Smooth muscle cell (in vitro differentiated cells): ENCODE data around the gene NEUROG3. TPM values are rescaled to one million over a fixed set of nuclear protein-coding genes. Genes with fewer than 3 reads are reported as not detected.

ENCODE experiments used
- DNase-seq: peaks from one replicate; lab custom pipeline; 2025; ENCODE audit not compliant: unreplicated experiment; lab: John Stamatoyannopoulos, UW
- H2AFZ ChIP-seq: fragments of 200-600 bp; sonication (generic); 2 replicates; pipeline ENCODE4 v1.6.0; 2016; ENCODE audit warnings: antibody characterized with exemption, low read depth, mild to moderate bottlenecking
- H3F3A ChIP-seq: fragments of 200-600 bp; sonication (generic); 2 replicates; pipeline ENCODE4 v1.6.0; 2017; ENCODE audit warnings: antibody characterized with exemption, low read depth
- H3K27ac ChIP-seq: fragments of 200-600 bp; sonication (generic); 2 replicates; pipeline ENCODE4 v1.5.1; 2016; ENCODE audit warnings: low read depth, mild to moderate bottlenecking
- H3K27me3 ChIP-seq: fragments of 200-600 bp; sonication (generic); 2 replicates; pipeline ENCODE4 v1.6.1; 2016; ENCODE audit warnings: low read depth, mild to moderate bottlenecking
- H3K36me3 ChIP-seq: fragments of 200-600 bp; sonication (generic); 2 replicates; pipeline ENCODE4 v1.5.1; 2016; ENCODE audit warnings: low read depth
- H3K4me1 ChIP-seq: fragments of 200-600 bp; sonication (generic); 2 replicates; pipeline ENCODE4 v1.5.1; 2016; ENCODE audit warnings: low read depth
- H3K4me2 ChIP-seq: fragments of 200-600 bp; sonication (generic); 2 replicates; pipeline ENCODE4 v1.6.0; 2016; ENCODE audit warnings: mild to moderate bottlenecking
- H3K4me3 ChIP-seq: fragments of 200-600 bp; sonication (generic); 2 replicates; pipeline ENCODE4 v1.5.1; 2016; ENCODE audit warnings: mild to moderate bottlenecking
- H3K79me2 ChIP-seq: fragments of 200-600 bp; sonication (generic); 2 replicates; pipeline ENCODE4 v1.6.0; 2016; ENCODE audit warnings: low read depth, mild to moderate bottlenecking
- H3K9ac ChIP-seq: fragments of 200-600 bp; sonication (generic); 2 replicates; pipeline ENCODE4 v1.6.0; 2016; ENCODE audit warnings: low read depth
- H3K9me3 ChIP-seq: fragments of 200-600 bp; sonication (generic); replicated peaks from 2 replicates; pipeline ENCODE4 v1.5.1; 2016; ENCODE audit warnings: low read depth
- H4K20me1 ChIP-seq: fragments of 200-600 bp; sonication (generic); 2 replicates; pipeline ENCODE4 v1.6.0; 2016; ENCODE audit warnings: low read depth
- WGBS: methylation state at CpG from one replicate; pipeline ENCODE4 v1.1.7; 2016; ENCODE audit warnings: low lambda C conversion rate; 5-methylcytosine and 5-hydroxymethylcytosine counted together
- polyA plus RNA-seq: library from polyadenylated mRNA; unstranded; fragments of >200 nt; fragmentation: Nextera tagmentation; extraction: Ambion mirVana; gene quantifications from 2 replicates; pipeline ENCODE4 v1.2.1, GENCODE V29; 2016
- total RNA-seq: library from RNA; depleted of rRNA; stranded (reverse); fragments of >200 nt; gene quantifications from 2 replicates; pipeline ENCODE4 v1.2.3, GENCODE V29; 2014
- TF ChIP-seq, protein P1 (sequence below): fragments of 200-600 bp; sonication (generic); IDR thresholded peaks from 2 replicates; pipeline ENCODE4 v1.5.1; 2017; ENCODE audit warnings: borderline replicate concordance, mild to moderate bottlenecking, antibody characterized with exemption; ENCODE audit not compliant: insufficient read depth, poor library complexity, severe bottlenecking

NEUROG3 gene
- total RNA-seq, result not detected in 2 replicates
- not detected in 2 replicates for polyA plus RNA-seq

DNA sequence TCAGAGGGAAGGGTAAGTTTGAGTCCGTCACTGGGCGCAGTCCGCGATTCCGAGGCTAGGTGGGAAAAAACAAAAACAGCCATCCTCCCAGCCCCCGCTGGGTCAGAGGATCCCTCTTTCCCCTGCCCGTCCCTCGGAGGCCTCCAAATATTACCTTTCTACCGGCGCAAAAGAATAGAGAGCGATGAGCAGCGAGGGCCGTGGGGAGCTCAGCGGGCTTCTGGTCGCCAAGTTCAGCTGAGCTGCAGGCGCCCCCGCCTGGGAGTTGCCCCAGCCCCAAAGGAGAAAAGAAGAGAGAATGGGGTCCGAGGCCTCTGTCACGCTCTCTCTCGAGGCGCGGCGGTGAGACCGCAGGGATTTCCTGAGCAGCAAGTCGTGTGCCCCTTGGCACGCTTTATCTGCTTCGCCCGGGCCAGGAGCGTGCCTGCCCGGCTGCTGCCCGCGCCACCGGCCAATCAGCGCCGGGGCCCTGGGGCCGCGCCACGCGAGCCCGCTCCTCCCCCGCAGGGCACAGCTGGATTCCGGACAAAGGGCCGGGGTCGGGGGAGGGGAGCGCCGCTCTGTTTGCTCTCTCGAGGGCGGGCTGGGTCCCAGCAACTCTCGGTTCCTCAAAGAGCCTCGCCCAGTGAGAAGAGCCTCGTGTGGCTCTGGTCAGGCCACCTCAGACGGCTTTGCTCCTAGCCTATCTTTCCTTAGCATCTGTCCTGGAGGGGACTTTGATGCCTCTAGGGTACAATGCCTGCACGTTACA is at the start of gene NEUROG3:
TSS of gene NEUROG3 (minus strand) at position 367 of the 751 bp plus-strand sequence. CDS start 379 bp downstream, outside the sequence.
- no peaks in the 10 kb centered on the region for H3K36me3 ChIP-seq
- H3K4me1 ChIP-seq, result peaks cover 37% of the 10 kb centered on the region
- no peak within 1 kb of the TSS for H3K27ac ChIP-seq
- peak within 1 kb of the TSS; percentile 74 for H3K4me2 ChIP-seq
- WGBS, result 4% methylated on average over 49 of the region's 53 CpGs
- TF ChIP-seq, protein P1, sequence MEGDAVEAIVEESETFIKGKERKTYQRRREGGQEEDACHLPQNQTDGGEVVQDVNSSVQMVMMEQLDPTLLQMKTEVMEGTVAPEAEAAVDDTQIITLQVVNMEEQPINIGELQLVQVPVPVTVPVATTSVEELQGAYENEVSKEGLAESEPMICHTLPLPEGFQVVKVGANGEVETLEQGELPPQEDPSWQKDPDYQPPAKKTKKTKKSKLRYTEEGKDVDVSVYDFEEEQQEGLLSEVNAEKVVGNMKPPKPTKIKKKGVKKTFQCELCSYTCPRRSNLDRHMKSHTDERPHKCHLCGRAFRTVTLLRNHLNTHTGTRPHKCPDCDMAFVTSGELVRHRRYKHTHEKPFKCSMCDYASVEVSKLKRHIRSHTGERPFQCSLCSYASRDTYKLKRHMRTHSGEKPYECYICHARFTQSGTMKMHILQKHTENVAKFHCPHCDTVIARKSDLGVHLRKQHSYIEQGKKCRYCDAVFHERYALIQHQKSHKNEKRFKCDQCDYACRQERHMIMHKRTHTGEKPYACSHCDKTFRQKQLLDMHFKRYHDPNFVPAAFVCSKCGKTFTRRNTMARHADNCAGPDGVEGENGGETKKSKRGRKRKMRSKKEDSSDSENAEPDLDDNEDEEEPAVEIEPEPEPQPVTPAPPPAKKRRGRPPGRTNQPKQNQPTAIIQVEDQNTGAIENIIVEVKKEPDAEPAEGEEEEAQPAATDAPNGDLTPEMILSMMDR, result no peak
- DNase-seq, result no peak
- H3K9me3 ChIP-seq, result no peaks in the 10 kb centered on the region
- H3F3A ChIP-seq, result no peaks in the 10 kb centered on the region
- no peak within 1 kb of the TSS for H3K4me3 ChIP-seq
- no peak within 1 kb of the TSS for H3K9ac ChIP-seq
- H4K20me1 ChIP-seq, result no peaks in the 10 kb centered on the region
- peaks cover 100% of the 10 kb centered on the region for H3K27me3 ChIP-seq
- no peak within 1 kb of the TSS for H2AFZ ChIP-seq
- no peaks in the 10 kb centered on the region for H3K79me2 ChIP-seq

GRCh38 chr10:69620625-69621024 is 47.4 kb upstream of the NEUROG3 start:
- Histone ChIP-seq H3K9me3 (no peaks in the 10 kb centered on the region), H3F3A (no peaks in the 10 kb centered on the region), H2AFZ (no peak overlapping the region), H3K79me2 (no peaks in the 10 kb centered on the region), H3K27me3 (peaks cover 19% of the 10 kb centered on the region), H3K4me1 (no peaks in the 10 kb centered on the region), H3K9ac (no peak overlapping the region), H3K27ac (no peak overlapping the region), H4K20me1 (no peaks in the 10 kb centered on the region), H3K4me3 (no peak overlapping the region), H3K4me2 (no peak overlapping the region), H3K36me3 (no peaks in the 10 kb centered on the region)
- TF ChIP-seq, protein P1, result no peak
- 71% methylated on average over 5 of the region's 5 CpGs for WGBS
- no peak for DNase-seq

- WGBS, result 89% methylated on average over 7 of the region's 7 CpGs
- TF ChIP-seq, protein P1, result no peak
Measured at GRCh38 chr10:69619626-69620025, 46.4 kb upstream of the NEUROG3 start.

GRCh38 chr10:69618746-69619145 is 45.5 kb upstream of the NEUROG3 start:
- Histone ChIP-seq H3K27ac (no peak overlapping the region), H3F3A (no peaks in the 10 kb centered on the region), H3K79me2 (no peaks in the 10 kb centered on the region), H4K20me1 (no peaks in the 10 kb centered on the region), H3K27me3 (peaks cover 19% of the 10 kb centered on the region), H3K9me3 (no peaks in the 10 kb centered on the region), H3K4me2 (no peak overlapping the region), H3K36me3 (no peaks in the 10 kb centered on the region), H2AFZ (no peak overlapping the region), H3K4me1 (no peaks in the 10 kb centered on the region), H3K4me3 (no peak overlapping the region), H3K9ac (no peak overlapping the region)
- no peak for DNase-seq
- WGBS, result 70% methylated on average over 2 of the region's 2 CpGs
- TF ChIP-seq, protein P1, result no peak

More at GRCh38 chr10:69619626-69620025, 46.4 kb upstream of the NEUROG3 start:
- Histone ChIP-seq H3K9ac (no peak overlapping the region), H4K20me1 (no peaks in the 10 kb centered on the region), H3F3A (no peaks in the 10 kb centered on the region), H3K27ac (no peak overlapping the region), H3K9me3 (no peaks in the 10 kb centered on the region), H3K4me2 (no peak overlapping the region), H2AFZ (no peak overlapping the region), H3K79me2 (no peaks in the 10 kb centered on the region), H3K36me3 (no peaks in the 10 kb centered on the region), H3K4me1 (no peaks in the 10 kb centered on the region), H3K4me3 (no peak overlapping the region), H3K27me3 (peaks cover 19% of the 10 kb centered on the region)
- no peak for DNase-seq
